Esophagus squamous epithelium (tissue), 5 donors: Measurements from ENCODE around the gene TLE5. TPM values are rescaled to one million over a fixed set of nuclear protein-coding genes. Genes with fewer than 3 reads are reported as not detected.

ENCODE experiments used
- DNase-seq: peaks from one replicate; lab custom pipeline; 2025; lab: John Stamatoyannopoulos, UW
- H3K27ac ChIP-seq, 4 donors: fragments of 200-600 bp; sonication (generic); one replicate each; pipeline ENCODE4 v1.5.1; 2016 to 2019; ENCODE audit warnings: mild to moderate bottlenecking in 1 of 4
- H3K27me3 ChIP-seq, 4 donors: fragments of 200-600 bp; sonication (generic); 1 replicate in 3 of 4; 2 replicates in 1 of 4; pipeline versions ENCODE4 v1.5.1 to v1.6.0; 2017 to 2021; ENCODE audit warnings: antibody characterized with exemption in 1 of 4
- H3K36me3 ChIP-seq, 3 donors: fragments of 200-600 bp; sonication (generic); one replicate each; pipeline ENCODE4 v1.5.1; 2016 to 2019
- H3K4me1 ChIP-seq, 3 donors: fragments of 200-600 bp; sonication (generic); one replicate each; pipeline ENCODE4 v1.5.1; 2017 to 2019
- H3K4me3 ChIP-seq, 4 donors: fragments of 200-600 bp; sonication (generic); 1 replicate in 3 of 4; 2 replicates in 1 of 4; pipeline ENCODE4 v1.5.1; 2016 to 2019; ENCODE audit warnings: mild to moderate bottlenecking in 2 of 4, moderate library complexity in 1 of 4
- H3K9me3 ChIP-seq, 3 donors: fragments of 200-600 bp; sonication (generic); one replicate each; pipeline ENCODE4 v1.5.1; 2016 to 2019
- CTCF ChIP-seq, 6 experiments: fragments of 450-650 bp in 4 of 6; fragments of 200-600 bp in 2 of 6; sonication (generic) in 2 of 6; IDR thresholded peaks; one replicate each; pipeline ENCODE4 v1.5.1; 2016 to 2019; ENCODE audit warnings: antibody characterized with exemption in 6 of 6, mild to moderate bottlenecking in 4 of 6, moderate library complexity in 4 of 6
- POLR2A ChIP-seq, 4 donors: fragments of 450-650 bp; IDR thresholded peaks; one replicate each; pipeline ENCODE4 v1.6.1; 2017; ENCODE audit warnings: antibody characterized with exemption in 4 of 4, mild to moderate bottlenecking in 4 of 4, moderate library complexity in 3 of 4
- WGBS, 2 donors: methylation state at CpG; one replicate each; pipeline ENCODE4 v1.1.5; 2018; 5-methylcytosine and 5-hydroxymethylcytosine counted together
- intact Hi-C: fragments of 100-400 bp; cut with DNase I; formaldehyde crosslinking; loops from one replicate; pipeline ENCODE4 v1.15.0; 2022
- total RNA-seq, 4 donors: library from RNA; depleted of rRNA; stranded (reverse); fragments of >200 nt; gene quantifications; one replicate each; pipeline ENCODE4 v1.1.0, GENCODE V29; 2016
- donor health status: DM: yes; HTN: yes; CAD: no.

TLE5 gene
- total RNA-seq, 4 donors from 2014 or later: 141 to 433 (median 298) TPM

GRCh38 chr19:3049089-3049488 lies 13.2 kb downstream of the TLE5 start:
- intact Hi-C loops: no loop called here
- Histone ChIP-seq H3K9me3 (no peaks in the 10 kb centered on the region), H3K27me3 (no peaks in the 10 kb centered on the region), H3K27ac (peak overlapping the region in 1 of 4 donors; percentile 12), H3K4me1 (peaks cover 21 to 55% (median 37%) of the 10 kb centered on the region in 3 donors), H3K36me3 (peaks cover 0 to 17% (median 10%) of the 10 kb centered on the region in 3 donors), H3K4me3 (no peak overlapping the region)
- TF ChIP-seq CTCF (IDR thresholded peaks at IDR 0.05) (no peak), POLR2A (IDR thresholded peaks at IDR 0.05) (no peak)
- WGBS, 2 donors: 100% methylated on average over 1 of the region's 3 CpGs
- DNase-seq: no peak

- no peaks in the 10 kb centered on the region for H3K27me3 ChIP-seq
- intact Hi-C loops: no loop called here
- 62 to 79% methylated on average over 5 of the region's 5 CpGs for WGBS, 2 donors
- peaks cover 15 to 45% (median 28%) of the 10 kb centered on the region in 3 donors for H3K4me1 ChIP-seq
- peak overlapping the region; percentile 75 to 92 (median 88) for H3K27ac ChIP-seq
- no peaks in the 10 kb centered on the region for H3K9me3 ChIP-seq
- TF ChIP-seq CTCF (IDR thresholded peaks at IDR 0.05) (no peak), POLR2A (IDR thresholded peaks at IDR 0.05) (no peak)
- no peak for DNase-seq
- peaks cover 0 to 8% (median under 1%) of the 10 kb centered on the region in 3 donors for H3K36me3 ChIP-seq
- peak overlapping the region in 2 of 4 donors; percentile 43 to 70 for H3K4me3 ChIP-seq
Measured at GRCh38 chr19:3048190-3048533, 14.1 kb downstream of the TLE5 start.

- intact Hi-C loops: no loop called here
- no peak for DNase-seq
- Histone ChIP-seq H3K4me3 (peak overlapping the region; percentile 19 to 70 (median 48)), H3K9me3 (no peaks in the 10 kb centered on the region), H3K36me3 (peaks cover 0 to 3% (median 0%) of the 10 kb centered on the region in 3 donors), H3K27me3 (no peaks in the 10 kb centered on the region), H3K27ac (peak overlapping the region; percentile 75 to 92 (median 88)), H3K4me1 (peaks cover 15 to 44% (median 28%) of the 10 kb centered on the region in 3 donors)
- 11 to 13% methylated on average over 19 to 24 of the region's 28 CpGs for WGBS, 2 donors
- TF ChIP-seq POLR2A (IDR thresholded peaks at IDR 0.05) (peak in 1 of 4 donors; percentile 31), CTCF (IDR thresholded peaks at IDR 0.05) (no peak)
Measured at GRCh38 chr19:3047496-3048189, 14.7 kb downstream of the TLE5 start.

GRCh38 chr19:3046698-3047495 lies 15.4 kb downstream of the TLE5 start:
- WGBS, 2 donors: 13 to 31% methylated on average over 2 to 7 of the region's 47 CpGs
- Histone ChIP-seq H3K4me3 (peak overlapping the region; percentile 19 to 70 (median 48)), H3K9me3 (no peaks in the 10 kb centered on the region), H3K4me1 (peaks cover 16 to 50% (median 28%) of the 10 kb centered on the region in 3 donors), H3K27me3 (peaks cover 0 to under 1% (median 0%) of the 10 kb centered on the region in 4 donors), H3K36me3 (no peaks in the 10 kb centered on the region), H3K27ac (peak overlapping the region; percentile 75 to 92 (median 88))
- DNase-seq: no peak
- no peak for TF ChIP-seq POLR2A (IDR thresholded peaks at IDR 0.05)
- no peak for TF ChIP-seq CTCF (IDR thresholded peaks at IDR 0.05)
- intact Hi-C loops: no loop called here
